OCI-LY3 (cell line): ENCODE measurements around the gene CYTIP.
A peak's percentile ranks its signal among the peaks of the same experiment; 100 is the strongest.
"Not testable (repeated sequence)": the region's sequence is repeated elsewhere in the genome, so short reads cannot be mapped to it uniquely, and the experiment has no call there.

ENCODE experiments used
- H2AFZ ChIP-seq: fragments of 200-600, 300-600 bp; shearing (Covaris generic); 2 replicates; pipeline ENCODE4 v1.6.0; 2014; ENCODE audit warnings: antibody characterized with exemption, low read depth, low read length
- H3K27ac ChIP-seq: fragments of 200-600, 300-600 bp; sonication (generic); 2 replicates; pipeline ENCODE4 v1.5.1; 2014; ENCODE audit warnings: mild to moderate bottlenecking, low read length, moderate library complexity, mixed read lengths
- H3K27me3 ChIP-seq: fragments of 200-600, 300-600 bp; sonication (generic); 2 replicates; pipeline ENCODE4 v1.6.1; 2014; ENCODE audit warnings: low read depth, low read length, mixed read lengths
- H3K36me3 ChIP-seq: fragments of 200-600, 300-600 bp; sonication (generic); replicated peaks from 2 replicates; pipeline ENCODE3; 2014; ENCODE audit warnings: low read depth, low read length, mixed read lengths
- H3K4me1 ChIP-seq: fragments of 300-600, 200-600 bp; sonication (generic); 2 replicates; pipeline ENCODE4 v1.6.1; 2014; ENCODE audit warnings: low read length, mixed read lengths
- H3K4me2 ChIP-seq: fragments of 200-600, 300-600 bp; sonication (generic); 2 replicates; pipeline ENCODE4 v1.6.1; 2014; ENCODE audit warnings: low read length, mixed read lengths
- H3K4me3 ChIP-seq: fragments of 300-600, 200-600 bp; sonication (generic); 2 replicates; pipeline ENCODE4 v1.5.1; 2014; ENCODE audit warnings: antibody characterized with exemption, mild to moderate bottlenecking, low read length, moderate library complexity
- H3K79me2 ChIP-seq: fragments of 300-600, 200-600 bp; shearing (Covaris generic); 2 replicates; pipeline ENCODE4 v1.6.1; 2014; ENCODE audit warnings: mild to moderate bottlenecking, low read length, mixed read lengths
- H3K9ac ChIP-seq: fragments of 300-600, 200-600 bp; shearing (Covaris generic); 2 replicates; pipeline ENCODE4 v1.6.0; 2014; ENCODE audit warnings: mild to moderate bottlenecking, low read length, moderate library complexity
- H3K9me3 ChIP-seq: fragments of 200-600, 300-600 bp; shearing (Covaris generic); 2 replicates; pipeline ENCODE4 v1.6.1; 2014; ENCODE audit warnings: low read length, mixed read lengths; ENCODE audit not compliant: insufficient read depth
- H4K20me1 ChIP-seq: fragments of 200-600, 300-600 bp; sonication (generic); 2 replicates; pipeline ENCODE4 v1.6.1; 2016; ENCODE audit warnings: low read length, mixed read lengths; ENCODE audit not compliant: insufficient read depth
- CTCF ChIP-seq: fragments of 200-600, 300-600 bp; sonication (generic); IDR thresholded peaks from 2 replicates; pipeline ENCODE4 v1.5.1; 2014; ENCODE audit warnings: antibody characterized with exemption, low read length, low read depth
- EZH2phosphoT487 ChIP-seq: fragments of 200-600 bp; shearing (Covaris generic); IDR thresholded peaks from 2 replicates; pipeline ENCODE4 v1.6.1; 2018; ENCODE audit warnings: antibody characterized with exemption, mixed run types, low read depth

Gene CYTIP

DNA sequence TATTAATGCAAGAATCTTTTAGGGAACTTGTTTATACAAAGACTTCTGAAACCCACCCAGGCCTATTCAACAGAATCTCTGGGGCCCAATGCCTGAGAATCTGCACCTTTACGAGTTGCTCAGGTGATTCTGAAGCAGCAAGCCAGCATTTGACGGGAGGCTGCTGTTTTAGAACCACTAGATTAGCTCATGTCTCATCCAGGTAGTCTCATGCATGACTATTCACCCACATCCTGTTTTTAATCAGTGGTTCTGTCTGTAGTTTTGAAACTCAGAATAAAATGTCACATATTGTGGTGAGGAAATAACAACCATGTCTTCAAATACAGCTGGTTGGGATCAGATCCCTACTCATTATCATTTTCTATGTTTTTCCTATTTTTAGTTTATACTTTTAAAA lies 39.5 kb downstream of the CYTIP start:
- Histone ChIP-seq H2AFZ (no peak overlapping the region), H3K79me2 (no peaks in the 10 kb centered on the region), H3K9ac (no peak overlapping the region), H3K27me3 (no peaks in the 10 kb centered on the region), H3K36me3 (peaks cover 3% of the 10 kb centered on the region), H3K4me1 (peaks cover 7% of the 10 kb centered on the region), H3K4me3 (no peak overlapping the region), H4K20me1 (no peaks in the 10 kb centered on the region), H3K27ac (no peak overlapping the region), H3K9me3 (no peaks in the 10 kb centered on the region), H3K4me2 (peak overlapping the region; percentile 10; the same call in 1 of the 2 replicates)
- TF ChIP-seq CTCF (no peak), EZH2phosphoT487 (no peak)

DNA sequence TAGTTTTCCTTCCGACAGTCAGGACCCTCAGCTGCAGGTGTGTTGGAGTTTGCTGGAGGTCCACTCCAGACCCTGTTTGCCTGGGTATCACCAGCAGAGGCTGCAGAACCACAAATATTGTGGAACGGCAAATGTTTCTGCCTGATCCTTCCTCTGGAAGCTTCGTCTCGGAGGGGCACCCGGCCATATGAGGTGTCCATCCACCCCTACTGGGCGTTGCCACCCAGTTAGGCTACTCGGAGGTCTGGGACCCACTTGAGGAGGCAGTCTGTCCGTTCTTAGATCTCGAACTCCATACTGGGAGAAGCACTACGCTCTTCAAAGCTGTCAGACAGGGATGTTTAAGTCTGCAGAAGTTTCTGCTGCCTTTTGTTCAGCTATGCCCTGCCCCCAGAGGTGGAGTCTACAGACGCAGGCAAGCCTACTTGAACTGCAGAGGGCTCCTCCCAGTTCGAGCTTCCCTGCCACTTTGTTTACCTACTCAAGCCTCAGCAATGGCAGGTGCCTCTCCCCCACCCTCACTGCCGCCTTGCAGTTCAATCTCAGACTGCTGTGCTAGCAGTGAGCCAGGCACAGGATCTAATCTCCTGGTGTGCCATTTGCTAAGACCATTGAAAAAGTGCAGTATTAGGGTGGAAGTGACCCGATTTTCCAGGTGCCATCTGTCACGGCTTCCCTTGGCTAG lies 40.9 kb downstream of the CYTIP start:
- H3K79me2 ChIP-seq, H3K36me3 ChIP-seq, H3K4me1 ChIP-seq, H2AFZ ChIP-seq, H3K27ac ChIP-seq, H3K9ac ChIP-seq, H4K20me1 ChIP-seq, H3K4me3 ChIP-seq, H3K9me3 ChIP-seq, H3K27me3 ChIP-seq, H3K4me2 ChIP-seq: not testable (repeated sequence)

DNA sequence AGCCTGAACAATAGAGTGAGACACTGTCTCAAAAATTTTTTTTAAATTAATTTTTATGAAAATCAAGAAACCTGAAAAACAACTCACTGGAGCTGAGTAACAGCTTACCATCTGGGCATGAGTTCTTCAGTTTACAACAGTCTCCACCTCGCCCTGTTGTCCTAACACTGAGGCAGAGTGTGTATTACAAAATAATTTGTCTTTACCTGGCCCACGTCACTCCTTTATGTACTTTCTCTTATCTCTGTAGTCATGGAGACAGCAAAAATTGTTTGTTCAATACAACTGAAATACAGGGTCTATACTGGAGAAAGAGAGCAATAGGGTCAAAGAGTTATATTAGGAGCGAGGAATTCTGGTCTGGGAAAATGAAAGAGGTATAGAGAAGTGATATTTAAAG lies 48.1 kb downstream of the CYTIP start:
- no peak for TF ChIP-seq EZH2phosphoT487
- no peak for TF ChIP-seq CTCF
- Histone ChIP-seq H2AFZ (no peak overlapping the region), H3K4me1 (no peaks in the 10 kb centered on the region), H3K9me3 (no peaks in the 10 kb centered on the region), H3K9ac (no peak overlapping the region), H3K4me3 (no peak overlapping the region), H3K79me2 (no peaks in the 10 kb centered on the region), H3K36me3 (peaks cover 2% of the 10 kb centered on the region), H4K20me1 (no peaks in the 10 kb centered on the region), H3K27ac (no peak overlapping the region), H3K27me3 (no peaks in the 10 kb centered on the region), H3K4me2 (no peak overlapping the region)

DNA sequence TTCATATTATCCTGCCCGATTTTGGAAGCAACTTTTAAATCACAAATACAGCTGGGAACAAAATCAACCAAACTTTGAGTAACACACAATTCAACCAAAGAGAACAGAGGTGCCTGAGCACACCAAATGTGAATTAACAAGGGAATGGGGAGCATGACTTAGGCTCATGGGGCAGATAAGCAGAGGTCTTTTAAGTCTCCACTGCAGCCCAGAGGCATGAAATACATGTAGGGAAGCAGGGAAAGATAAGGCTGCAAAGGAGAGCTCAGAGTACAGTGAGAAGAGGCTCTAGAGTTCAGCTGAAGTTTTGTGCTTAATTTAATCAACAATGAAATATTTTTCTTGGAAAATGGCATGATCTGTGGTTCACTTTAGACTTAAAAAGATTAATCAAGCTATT lies 49.0 kb downstream of the CYTIP start:
- Histone ChIP-seq H3K9me3 (no peaks in the 10 kb centered on the region), H3K4me3 (no peak overlapping the region), H4K20me1 (no peaks in the 10 kb centered on the region), H3K4me2 (no peak overlapping the region), H3K79me2 (no peaks in the 10 kb centered on the region), H3K9ac (no peak overlapping the region), H3K27me3 (no peaks in the 10 kb centered on the region), H2AFZ (no peak overlapping the region), H3K36me3 (peaks cover 2% of the 10 kb centered on the region), H3K4me1 (no peaks in the 10 kb centered on the region), H3K27ac (no peak overlapping the region)
- no peak for TF ChIP-seq EZH2phosphoT487
- TF ChIP-seq CTCF: no peak
